ENCODE data around the gene FOXL1. TPM values are rescaled to one million over a fixed set of nuclear protein-coding genes. Genes with fewer than 3 reads are reported as not detected.

The FOXL1 gene
- total and polyA plus RNA-seq, 9 of the 15 experiments (the other 6 are each of a cell fraction or from before 2014, with no cell fraction given) = not detected

GRCh38 chr16:86628614-86629013 lies 50.3 kb downstream of the FOXL1 start:
- H3K27me3 ChIP-seq (ENCODE audit: control insufficient read depth in 2 of 2, insufficient read depth in 2 of 2, low read length in 2 of 2) = peaks cover 33 to 62% of the 10 kb centered on the region in 2 experiments
- CTCF ChIA-PET (ENCODE audit: low intra/inter-chr PET ratio) = no interaction called here
- intact Hi-C loops (cut with micrococcal nuclease) = no loop called here
- no peak for TF ChIP-seq ZMIZ1 (IDR thresholded peaks at IDR 0.05; ENCODE audit: low read depth in 2 of 2, low read length in 2 of 2)
- TF ChIP-seq PHB2 (IDR thresholded peaks at IDR 0.05; ENCODE audit: low read depth) = no peak
- TF ChIP-seq THAP12 (CRISPR knock-in tag; IDR thresholded peaks at IDR 0.05) = no peak
- TF ChIP-seq PML (IDR thresholded peaks at IDR 0.05; ENCODE audit: low read length) = no peak
- no peak for TF ChIP-seq CSDE1 (IDR thresholded peaks at IDR 0.05)
- no peak for TF ChIP-seq ATF2 (CRISPR knock-in tag; IDR thresholded peaks at IDR 0.05)
- TF ChIP-seq ZNF592 (IDR thresholded peaks at IDR 0.05) = no peak
- no peak for TF ChIP-seq ZNF764 (CRISPR knock-in tag; IDR thresholded peaks at IDR 0.05; ENCODE audit: low read depth)
- no peak for TF ChIP-seq JUNB (CRISPR knock-in tag; conservative IDR thresholded peaks at IDR 0.05)
- no peak for TF ChIP-seq TCF7 (IDR thresholded peaks at IDR 0.05; ENCODE audit: borderline replicate concordance)
- TF ChIP-seq MCM3 (IDR thresholded peaks at IDR 0.05) = no peak
- no peak for TF ChIP-seq KDM4B (IDR thresholded peaks at IDR 0.05; ENCODE audit: borderline replicate concordance in 2 of 2, low read depth in 1 of 2)

More at GRCh38 chr16:86628614-86629013, 50.3 kb downstream of the FOXL1 start:
- Histone ChIP-seq H3K9ac (ENCODE audit: insufficient read depth in 1 of 2, low read depth in 2 of 2, low read length in 2 of 2) (no peak overlapping the region), H3K4me3 (no peak overlapping the region), H3K4me2 (ENCODE audit: insufficient read depth, low read length) (no peak overlapping the region), H2AFZ (ENCODE audit: low read depth, low read length) (no peak overlapping the region), H3K36me3 (ENCODE audit: control insufficient read depth, insufficient read depth, low read length) (no peaks in the 10 kb centered on the region), H3K27ac (ENCODE audit: extremely low read depth, low read depth, low read length) (no peak overlapping the region), H3K9me3 (replicated peaks; ENCODE audit: control insufficient read depth, insufficient read depth, low read depth, low read length) (no peaks in the 10 kb centered on the region), H3K9me1 (ENCODE audit: control insufficient read depth, insufficient read depth, low read length) (no peaks in the 10 kb centered on the region), H4K20me1 (replicated peaks; ENCODE audit: control insufficient read depth, insufficient read depth, low read length) (0 out of 2 replicates have a peak, but pooled peaks cover 6% of the 10 kb centered on the region), H3K79me2 (ENCODE audit: control insufficient read depth, insufficient read depth, low read length) (no peaks in the 10 kb centered on the region), H3K4me1 (replicated peaks in 1 of 2; ENCODE audit: control insufficient read depth in 2 of 2, insufficient read depth in 2 of 2, low read length in 2 of 2) (no peaks in the 10 kb centered on the region)
- DNase-seq (ENCODE audit: extremely low read depth in 1 of 4, low spot score in 3 of 4) = no peak
- WGBS (ENCODE audit: insufficient coverage, low coverage, missing lambda C conversion rate) = 2% methylated on average over 5 of the region's 5 CpGs
- POLR2A ChIA-PET = interaction anchor here (0.6 to 1.4 kb wide), 3 partner anchors 13 to 32 kb away, joined by 3 read pairs; no protein-coding TSS in a partner anchor
- in situ Hi-C loops (cut with MboI) = no loop called here
- no peak for FAIRE-seq
- ATAC-seq = no peak
- BruUV-seq (replicated peaks) = no TSS peak

Data from K562 (cell line).